AML-193 (cell line): ENCODE data around the gene ZNF594.
"Not testable (repeated sequence)": the region's sequence is repeated elsewhere in the genome, so short reads cannot be mapped to it uniquely, and the experiment has no call there.

Experiments
- DNase-seq, 2 experiments: peaks; one replicate each; lab custom pipeline; 2025; lab: John Stamatoyannopoulos, UW

ZNF594 gene

GRCh38 chr17:5135726-5136579 lies 55.7 kb downstream of the ZNF594 start:
- DNase-seq, result no peak

- not testable (repeated sequence) for DNase-seq
These were observed 56.4 kb downstream of the ZNF594 start for GRCh38 chr17:5135131-5135712.

DNA sequence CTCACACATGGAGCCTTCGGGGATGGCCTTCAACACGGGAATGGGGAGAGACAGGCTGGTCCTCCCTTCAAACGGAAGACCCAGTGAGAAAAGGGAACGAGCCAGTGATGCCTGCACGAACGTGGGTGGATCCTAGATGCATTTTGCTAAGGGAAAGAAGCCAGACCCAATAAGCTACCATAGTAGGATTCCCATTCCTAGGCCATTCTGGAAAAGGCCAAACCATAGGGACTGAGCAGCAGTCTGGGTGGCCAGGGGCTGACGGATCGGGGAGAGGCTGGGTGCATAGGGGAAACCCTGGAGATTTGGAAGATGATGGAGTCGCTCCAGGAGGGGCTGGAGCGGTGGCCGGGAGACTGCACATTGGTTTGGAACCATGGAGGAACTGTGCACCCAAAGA lies 57.1 kb downstream of the ZNF594 start:
- DNase-seq, result not testable (repeated sequence)

GRCh38 chr17:5133961-5134360 lies 57.7 kb downstream of the ZNF594 start:
- not testable (repeated sequence) for DNase-seq

DNA sequence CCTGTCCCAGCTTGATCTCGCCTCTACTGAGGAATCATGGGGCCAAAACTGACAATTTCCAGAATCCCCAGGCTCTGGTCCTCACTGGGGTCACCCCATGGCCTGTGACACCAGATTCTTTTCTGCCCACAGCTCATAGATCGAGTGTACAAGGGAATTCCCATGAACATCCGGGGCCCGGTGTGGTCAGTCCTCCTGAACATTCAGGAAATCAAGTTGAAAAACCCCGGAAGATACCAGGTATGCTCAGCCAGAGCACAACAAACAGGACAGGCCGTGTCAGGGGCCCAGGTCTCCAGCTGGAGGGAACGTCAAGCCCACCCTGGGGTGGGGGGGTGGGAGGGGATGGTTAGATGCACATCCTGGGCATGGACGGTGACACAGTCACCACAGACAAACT lies 58.4 kb downstream of the ZNF594 start:
- no peak for DNase-seq

DNA sequence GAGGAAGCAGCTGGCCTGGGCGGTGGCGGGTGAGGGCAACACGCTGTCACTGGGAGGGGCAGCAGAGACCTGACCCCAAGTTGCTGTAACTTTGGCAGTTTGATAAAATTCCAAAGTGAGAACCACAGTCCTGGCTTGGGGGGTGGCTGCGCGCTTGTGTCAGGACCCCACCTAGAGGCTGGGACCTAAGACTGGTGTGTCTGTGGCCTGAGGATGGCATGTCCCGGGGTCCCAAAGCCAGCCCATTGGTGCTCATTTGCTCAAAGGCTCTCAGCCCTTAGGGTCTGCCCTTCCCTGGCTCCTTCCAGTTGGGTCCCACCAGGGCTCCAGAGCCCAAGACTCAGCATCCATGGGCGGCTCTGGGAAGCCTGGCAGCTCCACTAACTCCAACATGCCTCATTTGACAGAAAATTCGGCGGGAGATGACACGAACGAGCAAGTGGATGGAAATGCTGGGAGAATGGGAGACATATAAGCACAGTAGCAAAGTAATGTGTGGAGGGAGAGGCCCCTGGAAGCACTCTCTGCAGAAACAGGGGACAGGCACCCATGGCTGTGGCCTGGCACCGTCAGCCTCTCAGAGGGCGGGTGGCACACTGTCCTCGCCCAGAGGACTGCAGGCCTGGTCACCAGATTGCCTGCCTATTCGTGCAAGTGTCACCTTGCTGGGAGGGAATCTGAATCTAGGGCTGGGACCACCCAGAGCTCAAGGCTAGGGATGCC lies 59.0 kb downstream of the ZNF594 start:
- not testable (repeated sequence) for DNase-seq

DNA sequence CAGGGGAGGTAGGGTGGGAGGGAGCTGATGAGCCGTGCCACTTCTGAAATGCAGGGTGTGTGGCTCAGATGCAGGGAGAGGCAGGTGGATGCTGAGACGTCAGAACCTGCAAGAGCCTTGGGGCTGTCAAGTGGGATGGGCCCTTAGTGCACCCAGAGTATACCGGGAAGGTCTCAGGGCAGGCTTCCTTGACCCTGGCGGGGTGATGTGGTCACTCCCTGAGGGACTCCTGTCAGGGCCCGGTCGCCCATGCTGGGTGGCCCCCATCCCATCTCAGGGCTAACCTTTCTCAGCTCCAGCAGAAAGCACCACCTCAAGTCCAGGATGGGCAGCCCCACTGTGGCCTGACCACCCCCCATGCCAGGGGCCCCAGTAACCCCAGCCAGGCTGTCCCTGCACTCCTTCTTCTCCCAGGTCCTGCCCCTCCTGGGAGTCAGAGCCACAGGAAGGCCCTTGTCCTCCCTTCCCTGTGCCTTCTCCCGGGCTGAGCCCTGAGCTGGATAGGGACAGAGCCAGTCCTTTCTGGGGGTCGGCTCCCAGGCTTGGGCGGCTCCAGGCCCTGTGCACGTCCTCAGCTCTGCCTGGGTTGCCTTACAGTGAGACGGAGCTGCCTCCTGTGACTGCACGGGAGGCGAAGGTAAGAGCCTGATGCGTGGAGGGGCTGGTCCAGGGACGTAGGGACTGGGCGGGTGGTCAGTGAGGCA lies 59.7 kb downstream of the ZNF594 start:
- DNase-seq, result not testable (repeated sequence)

- no peak for DNase-seq
These were observed 60.4 kb downstream of the ZNF594 start for GRCh38 chr17:5131146-5131715.

GRCh38 chr17:5130687-5131086 lies 61.0 kb downstream of the ZNF594 start:
- DNase-seq, result not testable (repeated sequence)

DNA sequence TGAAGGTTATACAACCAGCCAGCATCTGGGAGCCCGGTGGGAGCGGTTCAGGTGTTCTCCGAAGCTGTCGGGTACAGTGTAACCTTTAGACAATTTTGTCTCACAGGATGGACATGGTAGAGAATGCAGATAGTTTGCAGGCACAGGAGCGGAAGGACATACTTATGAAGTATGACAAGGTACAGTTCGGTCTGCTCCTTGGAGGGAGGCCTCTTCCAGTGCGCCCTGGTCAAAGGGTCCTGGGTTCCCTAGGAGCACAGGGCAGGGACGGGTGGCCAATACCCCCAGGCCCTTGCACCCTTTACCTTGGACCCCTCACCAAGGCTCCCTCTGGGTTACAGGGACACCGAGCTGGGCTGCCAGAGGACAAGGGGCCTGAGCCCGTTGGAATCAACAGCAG lies 61.4 kb downstream of the ZNF594 start:
- DNase-seq, result not testable (repeated sequence)

DNA sequence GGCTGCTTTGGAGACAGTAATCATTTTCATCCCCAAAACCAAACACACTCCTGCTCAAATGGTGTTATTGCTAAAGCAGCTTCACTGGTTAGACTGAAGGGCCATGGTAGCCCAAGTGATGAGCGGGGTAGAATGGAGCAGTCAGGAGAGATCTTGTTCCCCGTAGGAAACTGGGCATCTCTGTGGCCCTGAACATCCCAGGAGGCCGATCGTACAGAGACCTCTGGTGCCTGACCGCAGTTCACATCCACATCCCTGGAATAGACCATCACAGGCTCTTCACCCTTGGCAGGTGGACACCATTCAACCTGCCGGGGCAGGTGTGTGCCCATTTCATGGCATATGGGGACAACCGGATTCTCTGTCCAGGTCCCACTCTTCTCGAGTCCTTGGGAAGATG lies 61.9 kb downstream of the ZNF594 start:
- not testable (repeated sequence) for DNase-seq
